GM19455 (cell line): ENCODE results near the gene NT5DC3.

Experiments
- ATAC-seq: cut with Tn5 transposase; IDR thresholded peaks from one replicate; pipeline ENCODE4 v1.9.1; 2021; ENCODE audit not compliant: unreplicated experiment

Gene NT5DC3

GRCh38 chr12:103833095-103833775, 7.8 kb downstream of the NT5DC3 start:
- ATAC-seq: no peak

- no peak for ATAC-seq
Observed at GRCh38 chr12:103832048-103832997, 8.7 kb downstream of the NT5DC3 start.

GRCh38 chr12:103830730-103831320, 10.2 kb downstream of the NT5DC3 start:
- ATAC-seq: no peak

- ATAC-seq: no peak
Observed at GRCh38 chr12:103830025-103830725, 10.9 kb downstream of the NT5DC3 start.

- ATAC-seq: no peak
Observed at GRCh38 chr12:103829092-103829491, 11.9 kb downstream of the NT5DC3 start.

GRCh38 chr12:103827911-103828391, 13.1 kb downstream of the NT5DC3 start:
- ATAC-seq: no peak

GRCh38 chr12:103824845-103825244, 16.2 kb downstream of the NT5DC3 start:
- ATAC-seq: no peak

- no peak for ATAC-seq
Observed at GRCh38 chr12:103824290-103824689, 16.7 kb downstream of the NT5DC3 start.

GRCh38 chr12:103823871-103824270, 17.2 kb downstream of the NT5DC3 start:
- ATAC-seq: no peak

- no peak for ATAC-seq
Observed at GRCh38 chr12:103821773-103822172, 19.3 kb downstream of the NT5DC3 start.

GRCh38 chr12:103820881-103821489, 20.0 kb downstream of the NT5DC3 start:
- ATAC-seq: no peak

GRCh38 chr12:103820361-103820760, 20.7 kb downstream of the NT5DC3 start:
- ATAC-seq: no peak

- no peak for ATAC-seq
Observed at GRCh38 chr12:103819892-103820291, 21.1 kb downstream of the NT5DC3 start.

- no peak for ATAC-seq
Observed at GRCh38 chr12:103819312-103819711, 21.7 kb downstream of the NT5DC3 start.

- no peak for ATAC-seq
Observed at GRCh38 chr12:103817791-103818190, 23.2 kb downstream of the NT5DC3 start.

GRCh38 chr12:103816663-103817062, 24.4 kb downstream of the NT5DC3 start:
- no peak for ATAC-seq

GRCh38 chr12:103814436-103814835, 26.6 kb downstream of the NT5DC3 start:
- no peak for ATAC-seq

- no peak for ATAC-seq
Observed at GRCh38 chr12:103813949-103814348, 27.1 kb downstream of the NT5DC3 start.

GRCh38 chr12:103813426-103813825, 27.6 kb downstream of the NT5DC3 start:
- no peak for ATAC-seq

GRCh38 chr12:103812789-103813188, 28.2 kb downstream of the NT5DC3 start:
- no peak for ATAC-seq

- no peak for ATAC-seq
Observed at GRCh38 chr12:103811791-103812190, 29.2 kb downstream of the NT5DC3 start.
